Left ventricle myocardium superior (tissue), 1 donor: Measurements from ENCODE around the gene GALNT13. TPM values are rescaled to one million over a fixed set of nuclear protein-coding genes. Genes with fewer than 3 reads are reported as not detected.

Experiments used
- ATAC-seq: fragments of 200-7000 bp; cut with Tn5 transposase; one replicate; pipeline ENCODE4 v1.9.1; 2020; ENCODE audit warnings: mild to moderate bottlenecking, moderate library complexity
- DNase-seq: peaks from one replicate; pipeline ENCODE4 v3.0.0-alpha.2; 2020
- intact Hi-C: fragments of 100-400 bp; cut with micrococcal nuclease; formaldehyde crosslinking; loops from one replicate; pipeline ENCODE4 v1.11.0; 2022
- total RNA-seq: library from RNA; stranded (reverse); fragmentation: NEBNext Ultra II Directional; extraction: Animal tissue kit (Norgen Biotek cat#: 25700); gene quantifications from one replicate; pipeline ENCODE4 v1.2.1, GENCODE V29; 2021
- donor health status: DM: no; HTN: yes; CAD: no; lungs with severe emphysema.

Gene GALNT13
- total RNA-seq, 1 donor from 2014 or later, result 0.15 TPM

- ATAC-seq (no peak), DNase-seq (no peak)
- intact Hi-C loops, result no loop called here
Measured at GRCh38 chr2:154194909-154195643, 323.4 kb downstream of the GALNT13 start.

GRCh38 chr2:154195644-154196195, 324.0 kb downstream of the GALNT13 start:
- DNase-seq, result no peak
- intact Hi-C loops, result no loop called here
- ATAC-seq, result no peak

- ATAC-seq, result no peak
- DNase-seq, result no peak
- intact Hi-C loops, result no loop called here
Measured at GRCh38 chr2:154198866-154199265, 327.1 kb downstream of the GALNT13 start.

GRCh38 chr2:154203206-154203605, 331.5 kb downstream of the GALNT13 start:
- intact Hi-C loops, result no loop called here
- ATAC-seq, result no peak
- DNase-seq, result no peak

GRCh38 chr2:154203902-154204301, 332.2 kb downstream of the GALNT13 start:
- intact Hi-C loops, result no loop called here
- ATAC-seq (no peak), DNase-seq (no peak)

- intact Hi-C loops, result no loop called here
- DNase-seq (no peak), ATAC-seq (no peak)
Measured at GRCh38 chr2:154207288-154208047, 335.7 kb downstream of the GALNT13 start.

GRCh38 chr2:154223726-154224125, 352.0 kb downstream of the GALNT13 start:
- DNase-seq (no peak), ATAC-seq (no peak)
- intact Hi-C loops, result no loop called here

GRCh38 chr2:154226931-154227330, 355.2 kb downstream of the GALNT13 start:
- intact Hi-C loops, result no loop called here
- no peak for ATAC-seq
- DNase-seq, result no peak

GRCh38 chr2:154228566-154229280, 357.0 kb downstream of the GALNT13 start:
- ATAC-seq (no peak), DNase-seq (no peak)
- intact Hi-C loops, result no loop called here

GRCh38 chr2:154229966-154230365, 358.2 kb downstream of the GALNT13 start:
- intact Hi-C loops, result no loop called here
- ATAC-seq, result no peak
- DNase-seq, result no peak

- intact Hi-C loops, result no loop called here
- no peak for DNase-seq
- no peak for ATAC-seq
Measured at GRCh38 chr2:154231021-154231420, 359.3 kb downstream of the GALNT13 start.

- DNase-seq (no peak), ATAC-seq (no peak)
- intact Hi-C loops, result no loop called here
Measured at GRCh38 chr2:154233231-154233630, 361.5 kb downstream of the GALNT13 start.

GRCh38 chr2:154238252-154238651, 366.5 kb downstream of the GALNT13 start:
- DNase-seq, result no peak
- ATAC-seq, result no peak
- intact Hi-C loops, result no loop called here

- intact Hi-C loops, result no loop called here
- no peak for ATAC-seq
- DNase-seq, result no peak
Measured at GRCh38 chr2:154240316-154240715, 368.6 kb downstream of the GALNT13 start.

- DNase-seq (peak; percentile 10), ATAC-seq (no peak)
- intact Hi-C loops, result no loop called here
Measured at GRCh38 chr2:154240921-154241379, 369.2 kb downstream of the GALNT13 start.

- ATAC-seq (no peak), DNase-seq (no peak)
- intact Hi-C loops, result no loop called here
Measured at GRCh38 chr2:154242687-154243086, 371.0 kb downstream of the GALNT13 start.

GRCh38 chr2:154243685-154244084, 372.0 kb downstream of the GALNT13 start:
- DNase-seq, result no peak
- ATAC-seq, result no peak
- intact Hi-C loops, result no loop called here

GRCh38 chr2:154244932-154245331, 373.2 kb downstream of the GALNT13 start:
- no peak for DNase-seq
- intact Hi-C loops, result no loop called here
- ATAC-seq, result no peak

- ATAC-seq (no peak), DNase-seq (no peak)
- intact Hi-C loops, result no loop called here
Measured at GRCh38 chr2:154247503-154247902, 375.8 kb downstream of the GALNT13 start.

GRCh38 chr2:154256136-154256535, 384.4 kb downstream of the GALNT13 start:
- intact Hi-C loops, result no loop called here
- ATAC-seq (no peak), DNase-seq (no peak)
